ENCODE data around the gene FGF2. TPM values are rescaled to one million over a fixed set of nuclear protein-coding genes. Genes with fewer than 3 reads are reported as not detected.

The FGF2 gene
- total and polyA plus RNA-seq, 4 donors: 0.52 to 1.4 (median 0.98) TPM

DNA sequence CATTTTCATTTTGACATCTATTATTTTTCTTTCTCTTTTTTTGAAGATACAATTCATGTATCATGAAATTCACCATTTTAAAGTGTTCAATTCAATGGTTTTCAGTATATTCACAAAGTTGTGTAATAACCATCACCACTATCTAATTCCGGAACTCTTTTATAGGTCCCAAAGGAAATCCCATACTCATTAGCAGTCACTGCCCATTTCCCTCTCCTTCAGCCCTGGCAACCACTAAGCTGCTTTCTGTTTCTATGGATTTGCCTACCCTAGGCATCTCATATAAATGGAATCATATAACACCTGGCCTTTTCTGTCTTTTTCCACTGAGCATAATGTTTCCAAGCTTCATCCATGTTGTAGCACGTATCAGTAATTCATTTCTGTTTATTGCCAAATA lies 3.2 kb upstream of the FGF2 start:
- H3K4me3 ChIP-seq (ENCODE audit: low read depth in 1 of 3, low read length in 3 of 3): no peak overlapping the region
- 92% methylated on average over 2 of the region's 2 CpGs for WGBS
- TF ChIP-seq, protein P1, sequence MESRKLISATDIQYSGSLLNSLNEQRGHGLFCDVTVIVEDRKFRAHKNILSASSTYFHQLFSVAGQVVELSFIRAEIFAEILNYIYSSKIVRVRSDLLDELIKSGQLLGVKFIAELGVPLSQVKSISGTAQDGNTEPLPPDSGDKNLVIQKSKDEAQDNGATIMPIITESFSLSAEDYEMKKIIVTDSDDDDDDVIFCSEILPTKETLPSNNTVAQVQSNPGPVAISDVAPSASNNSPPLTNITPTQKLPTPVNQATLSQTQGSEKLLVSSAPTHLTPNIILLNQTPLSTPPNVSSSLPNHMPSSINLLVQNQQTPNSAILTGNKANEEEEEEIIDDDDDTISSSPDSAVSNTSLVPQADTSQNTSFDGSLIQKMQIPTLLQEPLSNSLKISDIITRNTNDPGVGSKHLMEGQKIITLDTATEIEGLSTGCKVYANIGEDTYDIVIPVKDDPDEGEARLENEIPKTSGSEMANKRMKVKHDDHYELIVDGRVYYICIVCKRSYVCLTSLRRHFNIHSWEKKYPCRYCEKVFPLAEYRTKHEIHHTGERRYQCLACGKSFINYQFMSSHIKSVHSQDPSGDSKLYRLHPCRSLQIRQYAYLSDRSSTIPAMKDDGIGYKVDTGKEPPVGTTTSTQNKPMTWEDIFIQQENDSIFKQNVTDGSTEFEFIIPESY (IDR thresholded peaks at IDR 0.05): no peak
- TF ChIP-seq, protein P2, sequence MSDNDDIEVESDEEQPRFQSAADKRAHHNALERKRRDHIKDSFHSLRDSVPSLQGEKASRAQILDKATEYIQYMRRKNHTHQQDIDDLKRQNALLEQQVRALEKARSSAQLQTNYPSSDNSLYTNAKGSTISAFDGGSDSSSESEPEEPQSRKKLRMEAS (IDR thresholded peaks at IDR 0.05): no peak
- TF ChIP-seq FOXA1 (IDR thresholded peaks at IDR 0.05): no peak
- no peak for TF ChIP-seq JUND (IDR thresholded peaks at IDR 0.05)
- TF ChIP-seq SP1 (IDR thresholded peaks at IDR 0.05): no peak
- TF ChIP-seq, protein P3, sequence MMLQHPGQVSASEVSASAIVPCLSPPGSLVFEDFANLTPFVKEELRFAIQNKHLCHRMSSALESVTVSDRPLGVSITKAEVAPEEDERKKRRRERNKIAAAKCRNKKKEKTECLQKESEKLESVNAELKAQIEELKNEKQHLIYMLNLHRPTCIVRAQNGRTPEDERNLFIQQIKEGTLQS (IDR thresholded peaks at IDR 0.05): no peak
- no peak for TF ChIP-seq RXRA (IDR thresholded peaks at IDR 0.05)
- no peak for TF ChIP-seq NR2F2 (IDR thresholded peaks at IDR 0.05)
- no peaks in the 10 kb centered on the region for H3K27me3 ChIP-seq (ENCODE audit: control insufficient read depth in 4 of 4, insufficient read depth in 4 of 4, low read length in 3 of 4)
- peaks cover 0 to 13% (median 8%) of the 10 kb centered on the region in 4 donors for H3K4me1 ChIP-seq (ENCODE audit: control insufficient read depth in 4 of 4, insufficient read depth in 4 of 4, low read length in 3 of 4)
- DNase-seq (ENCODE audit: low spot score): no peak
- no peak overlapping the region for H3K27ac ChIP-seq (ENCODE audit: low read depth in 1 of 2, low read length in 2 of 2)
- H3K9ac ChIP-seq (ENCODE audit: low read depth in 1 of 2, low read length in 2 of 2): no peak overlapping the region
- no peaks in the 10 kb centered on the region for H3K36me3 ChIP-seq (ENCODE audit: control insufficient read depth in 4 of 4, insufficient read depth in 3 of 4, low read depth in 1 of 4, low read length in 3 of 4)
- no peaks in the 10 kb centered on the region for H3K9me3 ChIP-seq (ENCODE audit: control insufficient read depth in 4 of 4, low read length in 3 of 4)

DNA sequence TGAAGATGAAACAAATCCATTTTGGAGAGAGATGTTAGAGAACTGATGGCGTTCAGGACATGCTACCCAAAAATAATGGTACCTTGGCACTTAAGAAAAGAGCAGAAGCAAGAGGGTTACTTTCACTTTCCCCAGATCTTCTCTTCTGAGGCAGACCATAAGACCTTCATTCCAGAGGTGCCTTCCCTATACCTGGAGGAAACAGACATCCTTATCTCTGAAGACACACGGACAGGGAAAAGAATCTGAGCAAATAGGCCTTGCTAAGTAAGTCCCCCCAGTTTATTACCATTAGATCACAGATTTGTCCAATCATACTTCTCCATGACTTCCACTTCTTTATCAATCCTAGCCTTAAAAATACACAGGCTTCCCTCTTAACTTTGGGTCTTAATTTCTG lies 2.0 kb upstream of the FGF2 start:
- WGBS: 88% methylated on average over 2 of the region's 2 CpGs
- Histone ChIP-seq H3K27ac (ENCODE audit: low read depth in 1 of 2, low read length in 2 of 2) (no peak overlapping the region), H3K27me3 (ENCODE audit: control insufficient read depth in 4 of 4, insufficient read depth in 4 of 4, low read length in 3 of 4) (no peaks in the 10 kb centered on the region)

More for the DNA sequence above, 2.0 kb upstream of the FGF2 start:
- Histone ChIP-seq H3K9me3 (ENCODE audit: control insufficient read depth in 4 of 4, low read length in 3 of 4) (no peaks in the 10 kb centered on the region), H3K4me1 (ENCODE audit: control insufficient read depth in 4 of 4, insufficient read depth in 4 of 4, low read length in 3 of 4) (peaks cover 0 to 13% (median 8%) of the 10 kb centered on the region in 4 donors), H3K9ac (ENCODE audit: low read depth in 1 of 2, low read length in 2 of 2) (no peak overlapping the region), H3K36me3 (ENCODE audit: control insufficient read depth in 4 of 4, insufficient read depth in 3 of 4, low read depth in 1 of 4, low read length in 3 of 4) (no peaks in the 10 kb centered on the region), H3K4me3 (ENCODE audit: low read depth in 1 of 3, low read length in 3 of 3) (no peak overlapping the region)
- no peak for DNase-seq (ENCODE audit: low spot score)
- TF ChIP-seq HNF4A (conservative IDR thresholded peaks at IDR 0.05) (no peak), YY1 (IDR thresholded peaks at IDR 0.05) (no peak), FOXA1 (IDR thresholded peaks at IDR 0.05) (no peak), RAD21 (IDR thresholded peaks at IDR 0.05) (no peak), FOXA2 (IDR thresholded peaks at IDR 0.05) (no peak), SP1 (IDR thresholded peaks at IDR 0.05) (no peak), JUND (IDR thresholded peaks at IDR 0.05) (no peak), RXRA (IDR thresholded peaks at IDR 0.05) (no peak), HNF4G (IDR thresholded peaks at IDR 0.05) (no peak), EGR1 (IDR thresholded peaks at IDR 0.05; ENCODE audit: low read depth in 2 of 2) (no peak)
- TF ChIP-seq, protein P4, sequence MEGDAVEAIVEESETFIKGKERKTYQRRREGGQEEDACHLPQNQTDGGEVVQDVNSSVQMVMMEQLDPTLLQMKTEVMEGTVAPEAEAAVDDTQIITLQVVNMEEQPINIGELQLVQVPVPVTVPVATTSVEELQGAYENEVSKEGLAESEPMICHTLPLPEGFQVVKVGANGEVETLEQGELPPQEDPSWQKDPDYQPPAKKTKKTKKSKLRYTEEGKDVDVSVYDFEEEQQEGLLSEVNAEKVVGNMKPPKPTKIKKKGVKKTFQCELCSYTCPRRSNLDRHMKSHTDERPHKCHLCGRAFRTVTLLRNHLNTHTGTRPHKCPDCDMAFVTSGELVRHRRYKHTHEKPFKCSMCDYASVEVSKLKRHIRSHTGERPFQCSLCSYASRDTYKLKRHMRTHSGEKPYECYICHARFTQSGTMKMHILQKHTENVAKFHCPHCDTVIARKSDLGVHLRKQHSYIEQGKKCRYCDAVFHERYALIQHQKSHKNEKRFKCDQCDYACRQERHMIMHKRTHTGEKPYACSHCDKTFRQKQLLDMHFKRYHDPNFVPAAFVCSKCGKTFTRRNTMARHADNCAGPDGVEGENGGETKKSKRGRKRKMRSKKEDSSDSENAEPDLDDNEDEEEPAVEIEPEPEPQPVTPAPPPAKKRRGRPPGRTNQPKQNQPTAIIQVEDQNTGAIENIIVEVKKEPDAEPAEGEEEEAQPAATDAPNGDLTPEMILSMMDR (IDR thresholded peaks at IDR 0.05; ENCODE audit: low read depth, low read length, missing input control): no peak
- TF ChIP-seq, protein P1 (IDR thresholded peaks at IDR 0.05): no peak
- TF ChIP-seq, protein P3 (IDR thresholded peaks at IDR 0.05): no peak

Measured in liver (tissue), 9 donors.